ENCODE data around the gene SERTAD2.

SERTAD2 gene

DNA sequence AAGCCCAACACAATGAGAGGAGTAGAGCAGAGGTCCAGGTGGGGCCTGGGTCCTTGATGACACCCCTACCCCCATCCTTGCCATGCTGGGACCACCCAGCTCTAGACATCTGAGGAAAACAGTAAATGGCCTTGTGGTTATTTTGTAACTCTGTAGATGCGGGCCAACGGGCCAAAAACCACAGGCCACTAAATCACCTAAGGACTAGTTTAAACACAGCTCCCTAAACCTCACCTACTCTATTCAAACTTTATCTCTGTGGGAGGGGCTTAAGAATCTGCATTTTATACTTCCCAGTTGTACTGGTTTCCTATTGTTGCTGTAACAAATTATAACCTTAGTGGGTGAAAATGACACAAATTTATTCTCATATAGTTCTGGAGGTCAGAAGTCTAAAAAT lies 19.0 kb upstream of the SERTAD2 start:
- H3K4me3 ChIP-seq (ENCODE audit: low read depth, low read length): no peak overlapping the region
- TF ChIP-seq, protein P1, sequence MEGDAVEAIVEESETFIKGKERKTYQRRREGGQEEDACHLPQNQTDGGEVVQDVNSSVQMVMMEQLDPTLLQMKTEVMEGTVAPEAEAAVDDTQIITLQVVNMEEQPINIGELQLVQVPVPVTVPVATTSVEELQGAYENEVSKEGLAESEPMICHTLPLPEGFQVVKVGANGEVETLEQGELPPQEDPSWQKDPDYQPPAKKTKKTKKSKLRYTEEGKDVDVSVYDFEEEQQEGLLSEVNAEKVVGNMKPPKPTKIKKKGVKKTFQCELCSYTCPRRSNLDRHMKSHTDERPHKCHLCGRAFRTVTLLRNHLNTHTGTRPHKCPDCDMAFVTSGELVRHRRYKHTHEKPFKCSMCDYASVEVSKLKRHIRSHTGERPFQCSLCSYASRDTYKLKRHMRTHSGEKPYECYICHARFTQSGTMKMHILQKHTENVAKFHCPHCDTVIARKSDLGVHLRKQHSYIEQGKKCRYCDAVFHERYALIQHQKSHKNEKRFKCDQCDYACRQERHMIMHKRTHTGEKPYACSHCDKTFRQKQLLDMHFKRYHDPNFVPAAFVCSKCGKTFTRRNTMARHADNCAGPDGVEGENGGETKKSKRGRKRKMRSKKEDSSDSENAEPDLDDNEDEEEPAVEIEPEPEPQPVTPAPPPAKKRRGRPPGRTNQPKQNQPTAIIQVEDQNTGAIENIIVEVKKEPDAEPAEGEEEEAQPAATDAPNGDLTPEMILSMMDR (IDR thresholded peaks at IDR 0.05; ENCODE audit: borderline replicate concordance, insufficient read depth, low read depth, low read length): no peak

DNA sequence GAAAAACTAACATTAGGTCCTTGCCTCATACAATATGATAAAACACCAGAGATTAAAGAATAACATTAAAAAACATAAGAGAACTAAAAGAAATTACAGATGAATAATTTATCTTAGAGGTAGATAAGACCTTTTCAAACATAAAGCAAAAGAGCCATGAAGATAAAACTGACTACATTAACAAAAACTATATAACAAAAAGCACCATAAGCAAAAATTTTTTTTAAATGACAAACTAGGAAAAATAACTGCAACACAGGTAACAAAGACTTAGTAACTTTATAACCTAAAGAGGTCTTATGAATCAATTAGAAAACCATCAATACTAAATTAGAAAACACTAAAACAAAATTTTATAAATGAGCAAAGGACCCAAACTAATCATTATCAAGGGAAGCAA lies 16.3 kb upstream of the SERTAD2 start:
- TF ChIP-seq, protein P1 (IDR thresholded peaks at IDR 0.05; ENCODE audit: borderline replicate concordance, insufficient read depth, low read depth, low read length): no peak
- H3K4me3 ChIP-seq (ENCODE audit: low read depth, low read length): no peak overlapping the region

DNA sequence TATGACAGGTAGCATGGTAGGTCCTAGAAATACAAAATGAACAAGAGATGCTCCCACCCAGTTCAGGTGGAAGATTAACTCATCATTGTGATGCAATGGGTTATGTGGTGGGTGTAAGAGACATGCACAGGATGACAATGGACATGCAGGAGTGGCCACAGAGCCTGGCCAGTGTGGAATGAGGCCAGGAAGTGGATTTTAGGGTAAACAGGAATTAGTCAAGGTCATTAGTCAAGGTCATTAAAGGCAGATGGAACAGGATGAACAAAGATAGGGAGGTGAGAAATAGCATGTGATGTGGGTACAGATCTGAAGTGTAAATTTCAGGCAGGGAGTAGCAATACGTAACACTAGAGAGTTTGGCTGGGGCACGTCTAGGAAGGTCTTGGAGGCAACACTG lies 15.6 kb upstream of the SERTAD2 start:
- no peak overlapping the region for H3K4me3 ChIP-seq (ENCODE audit: low read depth, low read length)
- TF ChIP-seq, protein P1 (IDR thresholded peaks at IDR 0.05; ENCODE audit: borderline replicate concordance, insufficient read depth, low read depth, low read length): no peak

DNA sequence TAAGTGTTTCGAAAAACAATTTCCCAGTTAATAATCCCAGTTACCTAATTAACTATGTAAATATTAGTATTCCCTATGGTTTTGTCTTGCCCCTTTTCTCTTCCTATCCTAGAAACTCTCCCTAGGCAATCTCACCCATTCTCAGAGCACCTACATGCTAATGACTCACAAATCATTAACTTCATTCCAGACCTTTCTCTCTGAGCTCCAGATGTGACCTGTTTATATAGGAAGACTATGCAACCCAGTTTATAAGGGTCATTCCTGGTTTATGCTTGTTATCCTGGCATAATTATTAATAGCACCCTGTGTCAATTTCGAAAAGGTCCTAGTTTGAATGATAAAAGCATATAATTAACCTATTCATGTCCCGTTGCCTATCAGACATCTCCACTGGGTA lies 14.8 kb upstream of the SERTAD2 start:
- H3K4me3 ChIP-seq (ENCODE audit: low read depth, low read length): no peak overlapping the region
- TF ChIP-seq, protein P1 (IDR thresholded peaks at IDR 0.05; ENCODE audit: borderline replicate concordance, insufficient read depth, low read depth, low read length): no peak

DNA sequence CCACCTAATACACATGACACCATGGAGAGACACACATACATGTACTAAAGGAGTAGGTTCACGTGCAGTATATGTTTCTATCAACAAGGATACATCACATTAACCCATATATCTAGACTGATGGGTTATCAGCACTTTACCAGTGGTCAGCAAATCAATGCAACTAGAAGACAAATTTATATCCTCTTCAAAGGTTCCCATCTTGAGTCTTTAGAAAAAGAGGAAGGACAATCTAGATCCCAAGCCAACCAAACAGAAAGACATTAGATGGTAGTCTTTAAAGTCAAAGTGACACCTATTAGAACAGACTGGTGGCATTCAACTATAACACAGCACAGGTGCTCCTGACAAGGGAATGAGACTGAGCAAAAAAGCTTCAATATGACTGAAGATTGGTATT lies 13.8 kb upstream of the SERTAD2 start:
- no peak overlapping the region for H3K4me3 ChIP-seq (ENCODE audit: low read depth, low read length)

DNA sequence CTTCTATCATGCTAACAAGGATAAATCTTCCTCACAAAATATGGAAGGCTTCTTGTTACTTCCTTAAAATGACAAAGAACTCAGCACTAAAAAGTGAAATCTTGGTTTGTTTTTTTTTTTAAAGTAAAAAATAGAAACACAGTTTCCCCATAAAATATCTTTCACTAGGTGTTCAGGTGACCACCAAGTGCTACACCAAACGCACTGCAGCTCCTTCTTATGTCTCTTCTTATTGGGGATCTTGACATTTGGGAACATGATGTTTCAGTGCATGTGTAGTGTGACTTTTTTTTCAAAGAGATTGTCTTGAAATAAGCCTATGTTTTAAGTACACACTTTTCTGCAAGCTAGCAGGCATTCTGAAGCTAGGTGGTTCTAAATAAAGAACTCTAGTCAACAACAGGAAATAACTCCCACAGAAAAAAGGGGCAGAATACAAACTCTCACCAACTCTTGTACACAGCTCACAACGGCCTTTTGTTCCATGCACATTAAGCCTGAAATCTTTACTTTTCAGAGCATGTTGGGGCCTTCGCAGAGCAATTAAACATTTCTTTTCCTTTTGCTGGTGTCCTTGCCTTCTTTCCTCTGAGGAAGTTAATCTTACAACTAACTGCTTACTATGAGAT lies 13.2 kb upstream of the SERTAD2 start:
- H3K4me3 ChIP-seq (ENCODE audit: low read depth, low read length): no peak overlapping the region

More for the DNA sequence above, 13.8 kb upstream of the SERTAD2 start:
- TF ChIP-seq, protein P1 (IDR thresholded peaks at IDR 0.05; ENCODE audit: borderline replicate concordance, insufficient read depth, low read depth, low read length): no peak

DNA sequence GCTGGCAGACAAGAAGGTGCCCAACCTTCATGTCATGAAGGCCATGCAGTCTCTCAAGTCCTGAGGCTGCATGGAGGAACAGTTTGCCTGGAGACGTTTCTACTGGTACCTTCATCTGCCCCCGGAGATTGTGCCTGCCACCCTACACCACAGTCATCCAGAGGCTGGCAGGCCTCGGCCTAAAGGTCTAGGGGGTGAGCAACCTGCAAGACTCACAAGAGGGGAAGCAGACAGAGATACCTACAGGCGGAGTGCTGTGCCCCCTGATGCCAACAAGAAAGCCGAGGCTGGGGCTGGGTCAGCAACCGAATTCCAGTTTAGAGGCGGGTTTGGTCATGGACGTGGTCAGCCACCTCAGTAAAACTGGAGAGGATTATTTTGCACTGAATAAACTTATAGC lies 12.0 kb upstream of the SERTAD2 start:
- no peak overlapping the region for H3K4me3 ChIP-seq (ENCODE audit: low read depth, low read length)
- TF ChIP-seq, protein P1 (IDR thresholded peaks at IDR 0.05; ENCODE audit: borderline replicate concordance, insufficient read depth, low read depth, low read length): no peak

More for the DNA sequence above, 13.2 kb upstream of the SERTAD2 start:
- TF ChIP-seq, protein P1 (IDR thresholded peaks at IDR 0.05; ENCODE audit: borderline replicate concordance, insufficient read depth, low read depth, low read length): no peak

All from GM12875 (cell line).